GM12865 (cell line): ENCODE results near the gene FSTL5.
"Not testable (repeated sequence)": the region's sequence is repeated elsewhere in the genome, so short reads cannot be mapped to it uniquely, and the experiment has no call there.

Experiments used
- DNase-seq: peaks from one replicate; pipeline ENCODE4 v3.0.0; 2010; ENCODE audit warnings: low read depth
- H3K4me3 ChIP-seq: 2 replicates; pipeline ENCODE4 v1.5.1; 2011; ENCODE audit warnings: mild to moderate bottlenecking, low read depth, low read length, control low read depth
- CTCF ChIP-seq: IDR thresholded peaks from 2 replicates; pipeline ENCODE4 v1.5.1; 2011; ENCODE audit warnings: low read length, control low read depth, low read depth, inconsistent platforms; ENCODE audit not compliant: insufficient read depth; ENCODE audit errors: missing control alignments

Gene FSTL5

DNA sequence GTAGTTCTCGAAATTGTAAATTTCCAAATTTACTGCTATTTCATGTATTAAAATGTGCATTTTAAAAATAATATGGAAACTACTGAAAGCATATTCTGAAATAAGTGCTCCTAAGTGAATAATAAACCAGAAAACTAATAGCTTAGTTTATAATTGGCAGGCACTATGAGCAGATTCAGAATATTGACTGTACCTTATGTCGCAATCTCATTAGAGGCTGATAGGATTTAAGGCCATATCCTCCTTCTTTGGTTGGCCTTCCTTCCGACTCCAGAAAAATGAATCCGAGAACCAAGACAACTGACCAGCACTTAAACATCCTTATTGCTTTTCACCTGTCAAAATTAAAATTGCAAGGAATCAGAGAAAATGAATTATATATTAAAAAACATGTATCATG lies 52.7 kb downstream of the FSTL5 start:
- TF ChIP-seq CTCF, result no peak
- DNase-seq, result no peak
- H3K4me3 ChIP-seq, result no peak overlapping the region

- H3K4me3 ChIP-seq, result no peak overlapping the region
- TF ChIP-seq CTCF, result no peak
- no peak for DNase-seq
Observed at GRCh38 chr4:162104459-162105124, 59.2 kb downstream of the FSTL5 start.

- DNase-seq, H3K4me3 ChIP-seq: not testable (repeated sequence)
Observed at GRCh38 chr4:162103908-162104307, 59.9 kb downstream of the FSTL5 start.

DNA sequence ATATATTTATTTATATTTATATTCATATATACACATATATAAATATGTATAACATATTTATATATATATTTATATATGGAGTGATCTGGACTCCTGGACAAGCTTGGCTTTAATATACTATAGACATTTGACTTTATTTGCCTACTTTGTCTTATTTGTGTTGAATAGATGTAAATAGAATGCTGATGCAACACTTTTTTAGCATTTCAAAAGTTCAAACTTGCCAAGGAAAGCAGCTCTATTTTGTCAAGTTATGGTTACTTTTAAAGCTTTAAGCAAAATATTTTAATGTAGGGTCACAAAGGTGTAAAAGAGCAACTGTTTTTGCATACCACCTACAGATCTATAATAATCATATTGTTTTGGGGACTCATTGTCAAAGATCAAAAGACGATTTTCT lies 61.1 kb downstream of the FSTL5 start:
- no peak overlapping the region for H3K4me3 ChIP-seq
- no peak for DNase-seq
- TF ChIP-seq CTCF, result no peak

GRCh38 chr4:162101337-162101736 lies 62.5 kb downstream of the FSTL5 start:
- H3K4me3 ChIP-seq, result no peak overlapping the region
- no peak for DNase-seq
- TF ChIP-seq CTCF, result no peak

- no peak for TF ChIP-seq CTCF
- H3K4me3 ChIP-seq, result no peak overlapping the region
- DNase-seq, result no peak
Observed at GRCh38 chr4:162075726-162076125, 88.1 kb downstream of the FSTL5 start.

DNA sequence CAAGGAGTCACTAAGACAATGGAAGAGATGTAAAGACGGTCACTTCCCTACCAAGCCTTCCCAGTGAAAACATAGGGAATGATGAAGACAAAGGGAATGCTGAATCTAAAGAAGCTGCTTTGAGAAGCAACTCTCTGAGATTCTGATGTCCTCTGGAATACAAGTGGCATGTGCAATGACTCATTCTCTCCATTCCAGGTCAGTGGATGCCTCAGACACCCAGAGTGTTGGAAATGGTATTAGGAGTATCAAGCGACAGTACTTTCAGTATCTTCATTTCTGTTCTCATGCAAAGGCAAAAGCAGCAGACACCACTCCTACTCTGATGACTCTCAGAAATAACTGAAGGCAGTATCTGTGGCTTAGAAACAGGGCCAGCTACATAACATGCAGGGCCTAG lies 102.6 kb downstream of the FSTL5 start:
- H3K4me3 ChIP-seq, result no peak overlapping the region
- TF ChIP-seq CTCF, result no peak
- no peak for DNase-seq

GRCh38 chr4:162059656-162060055 lies 104.1 kb downstream of the FSTL5 start:
- no peak for DNase-seq
- no peak for TF ChIP-seq CTCF
- H3K4me3 ChIP-seq, result no peak overlapping the region
